ENCODE data around the gene NCKAP1.

The NCKAP1 gene

DNA sequence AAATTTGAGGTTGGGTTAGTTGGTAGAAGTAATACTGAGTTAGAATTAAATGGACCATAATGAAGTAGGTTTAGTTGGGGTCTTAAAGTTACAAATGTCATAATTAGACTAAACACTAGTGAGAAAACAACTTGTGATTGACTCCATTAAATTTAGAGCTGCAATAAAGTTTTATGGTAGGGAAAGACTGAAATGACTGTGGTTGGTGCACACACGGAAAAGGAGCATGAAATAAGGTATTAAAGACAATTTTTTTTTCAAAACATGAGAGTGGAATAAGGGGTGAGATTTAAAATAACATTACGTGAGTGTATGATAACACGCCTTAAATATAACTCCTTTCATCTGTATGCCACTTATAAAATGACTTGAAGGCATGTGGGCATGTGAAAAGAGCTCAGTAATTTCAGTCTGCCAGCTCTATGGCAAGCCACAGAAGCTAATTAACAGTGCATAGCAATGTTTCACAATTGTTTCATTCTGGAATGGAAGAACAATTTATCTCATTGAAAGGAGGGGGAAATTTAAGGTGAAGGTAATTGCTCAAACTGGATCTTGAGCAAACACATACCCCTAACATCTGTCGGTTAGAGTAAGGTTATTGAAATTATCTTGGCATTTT, 173.2 kb downstream of the NCKAP1 start:
- peak in 3 of 42 donors; percentile 20 to 46 (median 44) for DNase-seq
- intact Hi-C loops (cut with DNase I), result no loop called here

DNA sequence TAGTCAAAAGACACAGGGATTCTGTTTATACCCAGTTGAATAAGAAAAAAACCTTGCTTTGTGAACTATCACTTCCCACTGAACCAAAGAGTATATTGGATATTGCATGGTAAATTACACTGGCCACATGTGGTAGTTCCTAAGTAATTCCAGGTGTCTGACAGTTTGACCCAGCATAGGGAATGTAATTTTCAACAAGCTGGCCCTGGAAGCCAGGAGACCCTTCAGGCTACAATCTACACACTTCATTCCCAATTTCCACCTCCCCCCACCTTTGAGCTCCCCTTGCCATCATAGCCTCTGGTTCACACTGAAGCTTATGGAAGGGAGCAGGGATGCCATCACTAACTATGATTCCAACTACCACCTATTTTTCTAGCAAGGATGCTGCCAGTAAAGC, 174.6 kb downstream of the NCKAP1 start:
- DNase-seq, result no peak
- intact Hi-C loops (cut with DNase I), result no loop called here

DNA sequence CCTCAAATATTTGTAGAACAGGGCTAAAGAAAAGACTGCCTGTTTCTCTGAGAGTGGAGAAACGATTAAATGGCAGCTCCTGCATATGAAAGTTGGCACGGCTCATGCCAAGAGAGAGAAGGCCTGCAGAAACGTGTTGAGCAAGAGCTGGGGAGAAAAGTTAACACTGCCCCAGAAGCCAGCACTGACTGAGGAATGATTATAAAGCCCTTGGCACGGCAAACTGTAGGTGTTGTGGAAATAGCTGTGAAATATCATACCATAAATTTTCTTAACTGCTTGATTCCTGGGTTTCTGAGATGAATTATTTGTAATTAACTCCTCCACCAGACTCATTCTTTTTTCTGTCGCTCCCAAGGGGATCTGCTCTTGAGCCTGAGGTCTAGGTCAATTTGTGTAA, 176.2 kb downstream of the NCKAP1 start:
- DNase-seq, result peak in 2 of 42 donors; percentile 10 to 13
- intact Hi-C loops (cut with DNase I), result no loop called here

DNA sequence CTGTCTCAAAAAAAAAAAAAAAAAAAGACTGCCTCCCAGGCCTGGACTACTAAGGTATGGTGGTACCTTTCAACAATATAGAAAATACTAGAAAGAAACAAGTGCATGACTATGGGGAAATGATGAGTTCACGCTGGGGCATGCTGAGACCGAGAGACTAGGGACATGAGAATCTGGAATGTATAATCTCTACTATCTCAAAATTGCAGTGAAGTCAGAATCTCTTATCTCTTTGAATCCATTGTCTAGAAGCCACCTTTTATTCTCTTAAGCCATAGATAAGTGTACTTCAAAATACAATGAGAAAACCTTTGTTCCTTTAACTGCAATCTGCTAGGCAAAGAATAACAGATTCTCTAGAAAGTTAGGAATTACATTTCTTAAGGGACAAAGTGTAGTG, 177.4 kb downstream of the NCKAP1 start:
- no peak for DNase-seq
- intact Hi-C loops (cut with DNase I), result no loop called here
